Stimulated activated CD8-positive, alpha-beta memory T cell treated with anti-CD3 and anti-CD28 coated beads, Interleukin-15, amount 100 ng/mL, for 1 hour (primary cell): ENCODE results near the gene EZH1.

Source experiments
- DNase-seq: peaks from one replicate; pipeline ENCODE4 v3.0.0-alpha.2; 2020; ENCODE audit warnings: low read depth

EZH1 gene

GRCh38 chr17:42681976-42682721, 62.7 kb downstream of the EZH1 start, which contains the start of gene CNTNAP1:
Gene CNTNAP1 (plus strand): TSS chr17:42682531. CDS start chr17:42682830, 299 bp downstream.
- DNase-seq = no peak

- DNase-seq = no peak
Observed at GRCh38 chr17:42680331-42680808, 64.5 kb downstream of the EZH1 start.

DNA sequence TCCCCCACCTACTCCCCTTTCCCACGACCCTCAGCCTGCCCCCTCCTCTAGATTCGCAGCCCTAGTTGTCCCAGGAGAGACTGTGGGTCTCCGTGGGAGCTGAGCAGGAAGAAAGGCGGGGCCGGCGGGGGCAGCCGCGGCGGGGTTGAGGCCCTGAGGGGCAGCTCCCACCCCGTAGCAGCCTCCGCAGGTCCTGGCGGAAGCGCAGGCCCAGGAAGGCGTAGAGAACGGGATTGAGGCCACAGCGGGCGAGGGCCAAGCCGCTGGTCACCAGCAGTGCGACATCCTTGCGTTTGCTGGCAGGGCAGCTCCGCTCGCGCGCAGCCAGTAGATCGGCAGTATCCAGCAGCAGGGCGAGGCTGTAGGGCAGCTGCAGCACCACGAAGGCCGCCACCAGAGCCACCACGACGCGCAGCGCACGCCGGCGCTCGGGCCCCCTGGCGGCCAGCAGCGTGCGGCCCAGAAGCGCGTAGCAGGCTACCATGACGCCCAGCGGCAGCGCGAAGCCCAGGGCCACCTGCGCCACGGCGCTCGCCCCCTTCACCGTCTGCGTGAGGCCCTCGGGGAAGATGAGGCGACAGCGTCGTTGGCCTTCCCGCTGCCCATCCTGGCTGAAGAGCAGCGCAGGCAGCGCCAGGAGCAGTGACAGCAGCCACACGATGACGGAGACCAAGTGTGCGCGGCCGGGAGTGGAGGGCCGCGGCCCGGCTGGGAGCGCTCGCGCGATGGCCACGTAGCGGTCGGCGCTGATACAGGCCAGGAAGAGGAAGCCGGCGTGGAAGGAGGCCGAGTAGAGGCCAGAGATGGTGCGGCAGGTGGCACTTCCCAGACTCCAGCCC, 65.1 kb downstream of the EZH1 start:
- DNase-seq = no peak

DNA sequence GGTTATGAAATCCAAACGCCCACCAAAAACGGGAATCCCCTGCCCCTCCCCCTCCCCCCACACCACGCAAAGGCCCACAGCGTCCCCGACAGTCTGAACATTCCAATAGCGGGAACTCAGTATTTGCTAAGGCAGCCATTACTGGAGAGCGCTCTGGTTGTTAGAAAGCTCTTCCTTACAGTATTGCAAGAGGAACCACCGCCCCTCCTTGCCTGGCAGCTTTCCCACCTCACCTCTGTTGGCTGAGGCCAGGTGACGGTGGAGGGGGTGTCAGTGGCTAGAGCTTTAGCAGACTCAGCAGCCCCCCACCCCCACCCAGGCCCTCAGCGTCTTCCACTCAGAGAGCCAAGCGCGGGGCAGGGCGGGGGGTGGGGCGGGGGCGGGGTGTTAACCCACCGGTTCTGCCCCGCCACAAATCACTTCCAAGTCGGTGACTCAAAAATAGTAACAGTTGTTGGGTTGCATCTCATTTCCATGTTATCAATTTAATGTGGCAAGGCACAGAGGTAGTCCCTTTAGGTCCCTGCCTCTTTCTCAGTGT, 65.8 kb downstream of the EZH1 start:
- no peak for DNase-seq

DNA sequence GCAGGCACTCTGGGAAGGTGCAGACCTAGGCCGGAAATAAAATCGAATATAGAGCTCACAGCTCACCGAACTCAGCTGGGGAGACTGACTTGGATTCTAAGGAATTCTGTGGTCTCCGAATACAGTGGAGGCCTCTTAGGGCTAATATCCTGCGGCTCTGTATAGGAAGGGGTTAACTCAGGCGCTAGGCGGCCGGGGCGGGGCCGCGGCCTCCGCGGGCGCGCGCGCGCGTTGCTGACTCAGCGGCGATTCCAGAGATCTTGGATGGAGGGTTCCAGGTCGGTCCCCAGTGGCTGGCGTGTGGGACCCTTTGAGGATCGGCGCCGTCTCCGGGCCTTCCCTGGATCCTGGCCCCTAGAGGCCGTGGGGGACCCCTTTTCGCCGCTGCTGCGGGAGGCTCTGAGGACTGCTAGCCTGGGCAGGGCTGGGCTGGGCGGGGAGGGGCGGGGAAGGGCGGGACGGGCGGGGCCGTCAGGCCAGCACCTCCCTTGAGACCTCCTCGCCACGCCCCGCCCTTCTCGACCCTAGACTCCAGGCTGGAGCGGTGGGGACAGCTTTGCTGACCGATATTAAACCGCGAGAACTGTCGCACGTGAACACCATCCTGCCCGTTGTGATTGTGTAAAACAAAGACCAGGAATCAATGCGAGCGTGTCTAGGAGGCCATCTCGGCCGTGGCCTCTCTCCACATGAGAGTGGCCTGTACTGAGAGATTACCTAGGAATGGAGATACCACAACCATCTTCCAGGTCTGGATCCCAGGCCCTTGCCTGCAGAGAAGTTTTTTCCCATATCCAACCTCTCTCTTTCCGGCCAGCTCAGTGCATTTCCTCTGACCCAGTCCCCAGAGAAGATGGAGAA, 66.7 kb downstream of the EZH1 start:
- peak; percentile 53 for DNase-seq

DNA sequence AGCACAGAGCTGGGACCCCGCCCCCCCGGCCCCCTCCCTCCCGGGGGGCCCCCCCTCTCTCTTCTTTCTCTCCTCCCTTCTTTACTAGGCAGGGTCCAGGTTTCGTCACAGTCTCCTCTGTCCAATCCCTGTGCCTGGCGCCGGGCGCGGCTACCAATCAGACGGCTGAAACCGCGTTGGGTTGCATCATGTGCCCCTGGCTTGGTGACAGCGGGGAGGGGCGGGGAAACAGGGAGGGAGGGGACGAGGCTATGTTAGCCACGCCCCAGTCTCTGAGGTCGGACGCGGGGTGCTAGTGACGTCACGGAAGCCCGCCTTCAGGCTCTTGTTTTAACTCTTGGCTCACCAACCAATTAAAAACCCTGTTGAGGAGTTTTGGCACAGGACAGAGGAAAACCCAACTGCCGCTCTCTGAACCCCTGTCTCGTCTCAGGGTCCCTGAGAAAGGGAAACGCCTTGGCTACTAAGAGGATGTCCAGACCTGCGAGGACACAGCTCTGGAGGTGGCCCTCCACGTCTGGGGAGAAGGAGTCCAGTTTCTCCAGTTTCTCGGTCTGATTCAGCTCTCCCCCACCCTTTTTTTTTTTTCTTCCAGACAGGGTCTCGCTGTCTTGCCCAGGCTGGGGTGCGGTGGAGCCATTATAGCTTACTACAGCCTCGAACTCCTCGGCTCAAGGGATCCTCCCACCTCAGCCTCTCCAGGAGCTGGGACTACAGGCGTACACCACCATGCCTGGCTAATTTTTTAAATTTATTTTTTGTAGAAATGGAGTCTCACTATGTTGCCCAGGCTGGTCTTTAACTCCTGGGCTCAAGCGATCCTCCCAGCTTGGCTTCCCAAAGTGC, 67.6 kb downstream of the EZH1 start:
- peak; percentile 95 for DNase-seq

DNA sequence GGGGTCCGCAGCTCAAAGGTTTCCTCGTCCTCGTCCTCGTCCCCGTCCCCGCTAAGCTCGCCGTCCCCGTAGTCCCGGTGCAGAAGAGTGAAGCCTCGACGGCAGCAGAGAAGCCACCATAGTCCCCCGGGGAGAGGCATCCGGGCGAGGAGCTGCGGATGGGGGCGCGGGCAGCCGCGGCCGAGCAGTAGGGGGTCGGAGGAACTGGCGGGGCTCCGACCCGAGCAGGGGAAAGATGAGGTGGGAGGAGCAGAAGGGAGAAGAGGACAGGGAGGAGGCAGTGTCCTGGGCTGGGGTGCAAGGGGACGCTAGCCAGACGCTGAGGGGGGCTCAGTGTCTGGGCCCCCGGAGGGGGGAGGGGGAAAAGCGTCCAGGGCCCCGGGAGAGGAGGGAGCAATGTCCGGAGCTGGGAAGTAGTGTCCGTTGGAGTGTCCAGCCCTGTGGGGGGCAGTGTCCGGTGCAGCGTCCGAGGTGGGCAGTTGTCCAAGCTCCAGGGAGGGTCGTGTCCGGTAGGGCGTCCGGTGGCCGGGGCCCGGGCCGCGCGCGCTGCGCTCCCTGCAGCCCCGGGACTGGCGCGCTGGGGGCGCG, 68.3 kb downstream of the EZH1 start, which contains the start of gene PLEKHH3:
TSS of gene PLEKHH3 (minus strand) at position 571 of the 588 bp plus-strand sequence. CDS start at position 140, 431 bp downstream.
- no peak for DNase-seq

DNA sequence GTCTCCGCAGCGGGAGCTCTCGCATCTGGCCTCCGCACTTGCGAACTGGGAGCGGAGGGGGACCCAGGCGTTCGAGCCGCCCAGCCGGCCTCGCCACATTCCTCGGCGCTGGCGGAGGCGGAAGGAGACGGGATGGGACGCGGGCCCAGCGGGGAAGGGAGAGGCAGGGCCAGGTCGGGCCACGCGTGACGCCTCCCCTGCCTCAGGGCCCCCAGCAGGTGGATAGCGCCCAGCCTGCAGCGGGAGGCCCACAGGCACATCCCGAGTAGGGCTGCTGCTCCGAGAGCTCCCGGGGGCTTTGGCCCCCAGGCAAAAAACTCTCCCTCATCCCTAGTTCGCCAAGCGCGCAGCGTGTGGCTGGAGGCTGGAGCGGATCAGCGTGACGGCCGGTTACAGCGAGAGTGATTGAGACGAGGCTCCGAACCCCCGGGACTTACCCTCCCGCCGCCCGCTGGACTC, 68.8 kb downstream of the EZH1 start:
- no peak for DNase-seq

DNA sequence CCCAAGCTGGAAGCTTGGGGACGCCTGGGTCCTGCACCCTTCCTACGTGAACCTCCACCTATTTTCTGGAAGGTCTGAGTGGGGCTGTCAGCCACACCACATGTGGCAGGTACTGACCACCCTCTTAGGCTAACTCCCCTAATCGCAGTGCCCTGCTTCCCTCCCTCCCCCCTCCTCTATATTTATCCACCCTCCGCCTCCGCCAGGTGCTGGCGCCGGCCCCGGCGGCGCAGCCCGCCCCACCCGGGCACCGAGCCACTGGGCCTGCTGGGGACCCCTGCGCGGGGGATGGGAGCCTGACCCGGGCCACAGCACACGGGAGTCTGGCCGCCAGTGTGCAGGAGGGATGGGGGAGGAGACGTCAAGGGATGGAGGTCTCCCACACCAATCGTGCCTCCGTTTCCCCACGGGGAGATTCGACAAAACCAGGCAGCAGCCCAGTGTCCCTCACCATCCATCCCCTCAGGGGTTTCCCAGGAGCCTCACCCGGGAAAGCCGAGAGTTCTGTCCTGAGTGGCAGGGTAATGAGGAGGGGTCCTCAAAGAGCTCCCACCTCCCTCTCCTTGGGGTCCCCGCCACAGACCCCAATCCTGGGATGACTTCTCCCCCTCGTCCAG, 69.4 kb downstream of the EZH1 start:
- no peak for DNase-seq

GRCh38 chr17:42674755-42675347, 70.0 kb downstream of the EZH1 start:
- DNase-seq = no peak

DNA sequence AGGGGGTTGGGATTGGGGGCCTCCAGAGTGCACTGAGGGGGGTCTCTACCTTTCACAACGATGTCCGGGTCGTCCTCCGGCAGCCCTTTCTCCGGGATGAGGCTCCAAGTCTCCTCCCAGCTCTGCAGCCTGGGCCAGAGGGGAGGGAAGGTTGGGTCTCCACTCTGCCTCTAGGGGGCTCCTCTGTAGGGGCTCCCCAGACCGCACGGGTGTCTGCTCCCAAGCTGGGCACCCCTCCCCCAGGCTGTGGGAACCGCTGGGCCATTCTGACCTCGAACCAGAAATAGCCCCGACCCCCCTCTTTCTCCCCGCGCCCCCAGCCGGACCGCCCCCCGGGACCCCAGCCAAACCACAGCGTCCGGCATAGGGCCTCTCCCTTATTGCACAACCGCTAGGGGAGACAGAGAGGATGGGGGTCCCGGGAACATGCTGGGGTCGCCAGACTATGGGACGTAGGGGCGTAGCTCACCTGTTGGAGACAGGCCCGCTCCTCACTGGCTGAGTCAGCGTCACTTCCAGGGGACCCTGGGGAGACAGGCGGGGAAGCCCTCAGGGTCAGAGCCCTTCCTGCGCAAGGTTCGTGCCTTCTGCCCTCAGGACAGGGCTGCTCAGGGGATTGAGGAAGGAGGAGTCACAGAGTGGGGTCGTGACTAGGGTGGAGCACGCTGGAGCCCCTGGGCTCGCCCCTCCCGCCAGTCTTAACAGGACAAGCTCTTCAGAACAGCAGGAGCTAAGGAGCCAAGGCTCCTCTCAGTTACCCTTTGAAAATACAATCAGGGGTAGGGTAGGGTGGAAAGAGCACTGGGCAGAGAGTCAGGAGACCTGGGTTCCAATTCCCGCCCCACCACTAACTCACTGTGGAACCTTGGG, 70.7 kb downstream of the EZH1 start:
- no peak for DNase-seq

GRCh38 chr17:42673266-42673884, 71.5 kb downstream of the EZH1 start:
- DNase-seq = no peak

DNA sequence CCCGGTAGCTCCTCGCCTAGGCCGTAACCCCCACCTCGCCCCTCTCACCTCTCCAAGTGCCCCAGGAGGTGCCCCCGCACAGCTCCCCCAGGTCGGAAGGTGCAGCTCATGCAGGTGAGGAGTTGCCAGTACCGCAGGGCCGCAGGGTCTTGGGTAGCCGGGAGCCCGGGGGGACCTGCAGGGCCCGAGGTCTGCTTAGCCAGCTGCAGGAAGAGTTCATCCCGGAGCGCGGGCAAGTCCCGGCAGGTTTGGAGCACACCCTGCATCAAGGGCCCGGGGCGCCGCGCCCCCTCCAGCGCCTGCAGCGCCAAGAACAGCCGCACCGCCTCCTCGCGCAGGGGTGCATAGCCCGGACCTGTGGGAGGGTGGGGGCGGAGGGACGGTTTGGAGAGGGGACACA, 72.8 kb downstream of the EZH1 start:
- DNase-seq = no peak

- no peak for DNase-seq
Observed at GRCh38 chr17:42670789-42671657, 73.8 kb downstream of the EZH1 start.

- DNase-seq = no peak
Observed at GRCh38 chr17:42669977-42670788, 74.7 kb downstream of the EZH1 start.

GRCh38 chr17:42669705-42669976, 75.2 kb downstream of the EZH1 start:
- DNase-seq = no peak
